M059J (cell line): ENCODE results near the gene CABLES1. TPM values are rescaled to one million over a fixed set of nuclear protein-coding genes. Genes with fewer than 3 reads are reported as not detected.

ENCODE experiments used
- DNase-seq: peaks from one replicate; pipeline ENCODE4 v3.0.0-alpha.2; 2012; ENCODE audit warnings: low read depth
- total RNA-seq: library from RNA; depleted of rRNA; stranded (reverse); fragments of >200 nt; shearing (Covaris generic); gene quantifications from 2 replicates; pipeline ENCODE4 v1.2.3, GENCODE V29; 2014

CABLES1 gene
- total RNA-seq, 1 experiment from 2014 or later: 9.0 TPM

DNA sequence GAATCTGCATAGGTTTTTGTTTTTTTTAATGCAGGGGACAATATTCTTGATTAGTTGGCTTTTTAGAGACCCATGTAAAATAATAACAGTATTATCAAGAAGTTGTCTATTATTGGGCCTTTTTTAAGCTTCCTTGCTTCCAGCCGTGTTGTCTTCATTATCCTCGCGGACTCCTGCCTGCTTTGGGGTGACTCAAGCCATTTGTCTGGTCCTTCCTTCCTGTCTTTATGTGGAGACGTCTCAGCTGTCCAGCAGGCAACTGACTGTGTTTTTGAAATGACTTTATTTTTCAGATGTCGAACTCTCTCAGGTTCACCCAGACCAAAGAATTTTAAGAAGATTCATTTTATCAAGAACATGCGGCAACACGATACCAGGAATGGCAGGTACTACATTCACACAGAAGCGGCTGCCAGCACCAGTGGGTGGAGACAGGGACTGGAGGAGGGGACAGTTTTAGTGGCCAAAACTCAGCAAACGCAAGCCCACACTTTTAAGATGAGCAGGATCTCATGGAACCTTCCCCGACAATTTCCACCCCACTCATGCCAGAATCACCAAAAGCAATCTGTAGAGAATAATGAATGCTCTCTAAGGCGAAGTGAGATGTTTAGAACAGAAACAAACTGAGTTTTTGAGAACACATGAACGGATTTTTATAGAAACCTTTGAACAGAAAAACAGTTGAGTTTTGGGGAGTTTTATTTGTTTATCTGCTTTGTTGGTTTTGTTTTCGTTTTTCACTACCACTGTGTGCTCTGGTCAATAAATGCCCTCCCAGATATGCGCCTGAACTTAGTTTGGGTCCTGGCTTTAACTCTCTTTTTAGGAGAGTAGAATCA is 59.1 kb downstream of the CABLES1 start:
- no peak for DNase-seq

DNA sequence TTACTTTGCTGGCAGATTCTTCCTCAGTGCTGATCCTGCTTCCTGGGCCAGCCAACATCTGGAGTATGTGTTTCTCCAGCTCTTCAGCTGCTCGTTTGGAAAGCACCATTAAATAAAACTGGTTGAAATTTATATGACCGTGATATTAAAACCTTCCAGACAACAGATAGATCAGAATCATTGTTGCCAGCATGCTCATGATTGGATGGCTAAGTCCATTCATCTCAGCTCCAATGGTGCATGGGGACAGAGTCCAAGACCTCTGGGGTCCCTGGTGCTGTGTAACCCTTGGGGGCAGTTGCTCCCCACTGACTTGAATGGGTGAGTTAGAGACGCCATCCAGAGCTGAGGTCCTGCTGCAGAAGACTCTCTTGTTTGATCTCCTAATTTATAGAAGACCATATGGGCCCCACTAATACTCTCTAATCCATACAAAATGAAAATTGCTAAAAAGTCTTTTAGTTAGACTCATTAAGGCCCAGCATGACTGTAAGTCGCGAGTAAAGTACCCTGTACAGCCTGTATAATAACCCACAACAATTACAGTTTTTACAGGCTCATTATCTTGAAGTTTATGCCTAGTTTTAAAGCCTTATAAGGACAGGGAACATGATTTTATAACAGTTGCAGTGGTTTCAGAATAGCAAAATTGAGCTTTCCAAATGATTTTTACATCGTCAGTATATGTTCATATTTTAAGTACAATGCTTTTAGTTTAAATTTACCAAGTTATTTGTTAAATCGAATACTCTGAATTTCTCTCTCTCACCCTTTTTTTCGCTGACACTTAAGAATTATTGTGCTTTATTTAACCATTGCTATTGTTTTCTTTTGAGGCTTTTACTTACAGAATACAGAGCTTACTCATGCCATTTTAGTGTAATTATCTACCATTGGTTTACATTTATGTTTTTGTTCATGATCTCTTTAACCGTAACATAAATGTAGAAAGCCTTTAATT is 60.0 kb downstream of the CABLES1 start:
- no peak for DNase-seq

DNA sequence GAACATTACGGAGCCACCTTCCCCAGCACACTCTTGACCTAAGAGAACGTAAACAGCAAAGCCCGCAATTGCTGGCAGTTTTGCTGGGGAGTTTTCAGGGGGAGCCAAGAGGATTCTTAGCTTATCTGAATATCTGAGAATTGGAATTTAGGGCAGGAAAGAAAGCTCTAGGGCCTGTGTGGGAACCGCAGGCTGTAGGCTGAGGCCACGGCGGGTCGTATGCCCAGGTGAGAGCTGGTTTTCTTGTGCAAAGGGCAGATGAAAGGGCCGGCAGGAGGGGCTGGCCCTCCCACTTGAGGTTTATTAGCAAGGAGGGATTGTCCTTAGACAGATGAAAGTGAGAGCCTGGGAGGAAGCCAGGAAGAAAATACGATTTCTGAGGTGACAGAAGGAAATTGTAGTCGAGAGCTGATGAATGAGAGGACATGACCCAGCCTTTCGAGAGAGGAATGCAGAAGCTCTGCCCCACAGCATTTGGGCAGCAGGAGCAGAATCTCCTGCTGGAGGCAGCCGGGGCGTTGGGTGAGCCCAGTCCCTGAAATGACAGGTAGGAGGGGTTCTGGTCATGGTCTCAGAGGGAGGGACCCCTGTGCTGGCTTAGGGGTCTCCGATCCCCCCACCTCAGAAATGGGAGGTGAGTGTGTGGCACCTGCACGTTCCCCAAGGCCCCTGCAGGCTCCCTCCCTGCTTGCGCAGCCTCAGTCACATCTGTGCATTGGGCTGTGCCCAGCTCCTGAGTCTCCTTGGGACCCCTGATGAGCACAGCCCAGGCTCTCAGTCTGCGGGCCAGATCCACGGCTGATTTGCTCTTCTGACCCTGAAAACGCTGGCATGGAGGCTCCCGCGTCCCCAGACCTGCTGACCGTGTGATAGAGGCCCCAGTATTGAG is 61.1 kb downstream of the CABLES1 start:
- DNase-seq: no peak

DNA sequence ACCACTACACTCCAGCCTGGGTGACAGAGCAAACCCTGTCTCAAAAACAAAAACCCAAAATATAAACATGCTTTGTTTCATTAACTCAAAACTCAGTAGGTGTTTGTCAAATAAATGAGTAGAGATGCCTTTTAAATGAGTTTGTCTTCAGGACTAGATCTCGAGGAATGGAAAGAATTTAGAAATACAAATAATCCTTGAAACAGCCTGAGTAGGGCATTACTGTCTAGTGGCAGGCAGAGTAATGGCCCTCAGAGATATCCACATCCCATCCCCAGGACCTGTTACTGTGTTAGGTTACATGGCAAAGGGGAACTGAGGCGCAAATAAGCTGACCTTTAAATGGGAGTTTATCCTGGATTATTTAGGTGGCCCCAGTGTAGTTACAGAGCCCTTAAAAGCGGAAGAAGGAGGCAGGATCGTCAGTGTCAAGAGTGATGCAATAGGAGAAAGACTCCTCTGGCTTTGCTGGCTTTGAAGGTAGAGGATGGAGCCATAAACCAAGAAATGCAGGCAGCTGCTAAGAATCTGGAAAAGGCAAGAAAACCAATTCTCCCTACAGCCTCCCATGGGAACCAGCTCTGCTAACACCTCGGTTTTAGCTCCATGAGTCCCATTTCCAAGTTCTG is 63.0 kb downstream of the CABLES1 start:
- no peak for DNase-seq

DNA sequence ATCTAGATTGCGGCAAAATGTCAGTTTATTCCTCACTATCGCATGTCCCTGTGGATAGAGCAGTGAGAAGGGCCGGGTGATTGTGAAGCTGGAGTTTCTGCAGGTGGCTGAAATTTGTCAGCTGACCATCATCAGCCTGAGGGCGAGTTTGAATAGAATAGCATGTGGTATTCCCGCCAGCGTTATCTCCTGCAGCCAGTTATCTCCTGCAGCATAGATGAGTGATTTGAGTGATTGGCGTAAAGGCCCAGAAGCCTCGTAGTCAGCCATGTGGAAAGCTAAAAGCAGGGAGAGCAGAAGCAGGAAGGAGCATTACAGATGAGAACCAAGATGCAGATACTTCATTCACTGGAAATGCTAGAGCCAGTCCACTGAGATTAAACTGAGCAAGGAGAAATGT is 65.5 kb downstream of the CABLES1 start:
- DNase-seq: peak; percentile 28

DNA sequence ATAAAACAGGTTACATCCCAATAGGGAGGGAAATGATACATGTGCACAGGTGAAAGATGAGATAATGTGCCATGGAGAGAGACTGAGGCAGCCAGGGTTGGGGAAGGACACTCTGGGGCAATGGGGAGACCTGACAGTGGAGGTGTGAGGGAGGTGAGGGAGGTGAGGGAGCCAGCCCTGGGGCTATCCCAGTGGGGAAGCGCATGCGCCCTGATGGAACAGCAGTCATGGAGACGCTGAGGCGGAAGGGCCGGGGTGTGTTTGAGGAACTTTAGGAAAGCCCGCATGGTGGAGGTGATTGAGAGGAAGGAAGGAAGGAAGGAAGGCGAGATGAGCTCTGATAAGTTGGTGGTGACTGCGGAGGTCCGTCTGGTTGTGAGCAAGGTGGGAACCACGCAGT is 66.5 kb downstream of the CABLES1 start:
- no peak for DNase-seq

DNA sequence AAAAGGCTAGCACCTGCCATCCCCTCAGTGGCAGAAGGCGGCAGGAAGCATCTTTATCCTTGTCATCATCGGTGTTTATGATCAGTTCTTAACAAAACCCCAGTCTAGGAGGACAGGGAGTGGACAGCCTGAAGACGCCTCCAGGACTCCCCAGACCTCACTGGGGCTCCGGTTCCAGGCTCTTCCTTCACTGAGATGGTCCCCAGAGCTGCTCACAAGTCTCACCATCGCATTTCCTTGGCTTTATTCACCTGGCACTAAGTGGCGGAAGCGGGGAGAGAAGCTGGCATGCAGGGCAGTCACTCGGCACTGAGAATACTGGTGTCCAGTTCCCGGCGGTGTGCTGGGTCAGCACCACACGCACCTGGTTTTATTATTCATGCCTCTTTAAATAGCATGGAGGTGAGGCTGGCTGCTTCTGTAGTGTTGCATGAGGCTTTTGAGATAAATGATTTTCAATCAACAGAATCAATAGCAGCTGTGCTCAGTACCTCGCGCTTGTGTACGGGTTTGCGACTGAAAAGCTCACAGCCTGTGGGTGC is 68.7 kb downstream of the CABLES1 start:
- DNase-seq: no peak

DNA sequence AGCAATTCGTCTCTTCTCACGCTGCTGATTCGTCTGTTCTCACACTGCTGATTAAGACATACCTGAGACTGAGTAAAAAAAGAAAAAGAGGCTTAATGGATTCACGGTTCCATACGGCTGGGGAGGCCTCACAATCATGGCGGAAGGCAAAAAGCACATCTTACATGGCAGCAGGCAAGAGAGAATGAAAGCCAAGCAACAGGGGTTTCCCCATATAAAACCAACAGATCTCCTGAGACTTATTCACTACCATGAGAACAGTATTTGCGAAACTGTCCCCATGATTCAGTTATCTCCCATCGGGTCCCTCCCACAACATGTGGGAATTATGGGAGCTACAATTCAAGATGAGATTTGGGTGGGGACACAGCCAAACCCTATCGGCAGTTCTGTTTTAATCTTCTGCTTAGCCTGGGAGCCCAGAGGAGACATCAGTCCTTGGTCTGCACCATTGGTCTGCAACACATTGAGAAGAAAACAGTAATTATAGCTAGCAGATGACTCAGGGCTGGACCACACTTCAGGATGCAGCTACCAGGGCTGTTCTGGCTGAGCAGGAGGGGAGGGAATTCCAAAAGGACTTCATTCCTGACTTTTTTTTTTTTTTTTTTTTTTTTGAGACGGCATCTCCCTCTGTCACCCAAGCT is 69.4 kb downstream of the CABLES1 start:
- DNase-seq: no peak

DNA sequence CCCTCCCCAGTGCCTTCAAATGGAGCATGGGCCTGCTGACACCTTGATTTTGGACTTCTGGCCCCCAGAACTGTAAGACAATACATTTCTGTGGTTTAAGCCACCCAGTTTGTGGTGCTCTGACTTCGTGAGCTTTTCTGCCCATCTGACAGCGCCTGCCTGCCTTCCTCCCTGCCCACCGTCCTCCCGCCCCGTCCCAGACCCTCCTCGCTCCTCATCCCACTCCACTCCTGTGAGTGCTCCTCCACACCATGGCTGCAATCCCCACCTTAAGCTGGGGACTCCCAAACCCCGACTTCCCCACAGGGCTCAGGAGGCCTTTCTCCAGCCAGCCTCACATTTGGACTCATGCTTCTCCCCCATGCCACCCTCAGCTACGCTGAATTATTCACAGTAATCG is 70.7 kb downstream of the CABLES1 start:
- DNase-seq: no peak

DNA sequence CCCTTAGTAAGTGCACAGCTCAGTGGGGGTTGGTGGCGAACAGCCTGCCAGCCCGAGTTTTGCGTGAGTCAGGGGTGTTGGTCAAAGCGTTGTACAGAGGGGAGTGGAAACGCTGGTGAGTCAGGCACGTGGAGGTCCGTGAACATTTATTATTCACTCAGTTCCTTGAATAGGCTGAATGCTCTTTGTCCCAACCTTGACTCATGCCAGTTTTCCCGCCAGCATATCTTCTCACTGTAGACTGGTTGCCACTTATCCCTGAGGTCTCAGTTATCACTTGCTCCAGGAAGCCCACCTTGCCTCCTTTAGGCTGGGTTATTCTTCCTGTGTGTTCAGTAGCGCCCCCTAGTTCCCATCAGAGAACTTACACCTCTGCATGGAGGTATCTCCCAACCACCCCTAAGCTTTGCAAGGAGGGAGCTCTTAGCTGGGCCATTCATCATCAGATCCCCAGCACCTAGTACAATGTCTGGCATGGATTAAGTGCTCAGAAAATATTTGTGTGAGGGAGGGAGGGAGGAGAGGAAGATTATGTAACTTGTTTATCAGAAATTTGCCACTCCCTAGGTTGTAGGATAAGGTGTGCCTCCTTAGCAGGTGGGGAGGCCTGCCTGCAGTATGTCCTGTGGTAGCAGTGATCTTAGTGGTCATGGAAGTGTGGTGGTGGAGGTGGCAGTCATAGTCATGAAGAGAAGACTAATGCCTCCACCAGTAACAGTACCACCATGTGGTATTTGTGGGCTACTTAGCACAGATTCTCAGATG is 72.1 kb downstream of the CABLES1 start:
- DNase-seq: peak; percentile 60

DNA sequence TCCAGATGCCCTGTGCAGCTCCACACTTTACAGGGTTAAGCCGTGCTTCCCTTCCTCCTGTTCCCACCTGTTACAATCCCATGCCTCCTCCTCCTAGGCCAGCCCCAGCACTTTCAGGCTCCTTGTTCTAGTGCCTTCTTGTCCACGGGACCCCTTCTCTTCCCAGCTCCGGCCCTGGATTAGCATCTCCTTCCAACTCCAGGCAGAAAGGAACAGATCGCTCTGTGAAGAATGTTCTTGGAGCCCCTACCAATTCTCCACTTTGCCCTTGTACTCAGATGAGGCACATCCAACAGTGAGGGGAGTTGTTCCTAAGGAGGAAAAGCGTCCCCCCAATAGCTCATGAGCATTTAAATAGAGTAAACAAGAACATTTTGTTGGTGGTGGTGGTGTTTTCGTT is 72.7 kb downstream of the CABLES1 start:
- DNase-seq: no peak

DNA sequence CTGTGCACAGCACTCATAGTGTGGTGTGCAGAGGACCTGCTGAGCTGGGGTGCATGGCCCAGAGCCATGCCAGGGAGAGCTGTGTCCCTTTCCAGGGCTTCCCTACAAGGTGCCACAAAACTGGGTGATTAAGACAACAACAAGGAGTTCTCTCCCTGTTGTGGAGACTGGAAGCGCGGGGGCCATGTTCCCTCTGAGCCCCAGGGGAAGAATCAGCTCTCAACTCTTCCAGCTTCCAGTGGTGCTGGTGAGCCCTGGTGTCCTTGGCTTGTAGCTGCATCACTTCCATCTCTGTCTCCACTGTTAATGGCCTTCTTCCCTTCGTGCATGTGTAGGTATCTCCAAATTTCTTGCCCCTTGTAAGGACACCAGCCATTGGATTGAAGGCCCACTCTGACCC is 73.3 kb downstream of the CABLES1 start:
- no peak for DNase-seq

DNA sequence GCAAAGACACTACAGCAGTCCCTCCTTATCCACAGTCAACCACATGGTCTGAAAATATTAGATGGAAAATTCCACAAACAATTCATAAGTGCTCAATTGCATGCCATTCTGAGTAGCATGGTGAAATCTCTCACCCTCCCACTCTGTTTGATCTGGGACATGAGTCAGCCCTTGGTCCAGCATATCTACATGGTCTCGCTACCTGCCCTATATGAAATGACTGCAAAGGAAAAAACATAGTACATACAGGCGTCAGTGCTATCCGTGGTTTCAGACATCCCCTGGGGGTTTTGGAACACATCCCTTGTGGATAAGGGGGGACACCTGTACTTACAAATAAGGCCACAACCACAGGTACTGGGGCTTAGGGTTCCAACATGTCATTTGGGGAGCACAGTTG is 73.7 kb downstream of the CABLES1 start:
- DNase-seq: peak; percentile 28

DNA sequence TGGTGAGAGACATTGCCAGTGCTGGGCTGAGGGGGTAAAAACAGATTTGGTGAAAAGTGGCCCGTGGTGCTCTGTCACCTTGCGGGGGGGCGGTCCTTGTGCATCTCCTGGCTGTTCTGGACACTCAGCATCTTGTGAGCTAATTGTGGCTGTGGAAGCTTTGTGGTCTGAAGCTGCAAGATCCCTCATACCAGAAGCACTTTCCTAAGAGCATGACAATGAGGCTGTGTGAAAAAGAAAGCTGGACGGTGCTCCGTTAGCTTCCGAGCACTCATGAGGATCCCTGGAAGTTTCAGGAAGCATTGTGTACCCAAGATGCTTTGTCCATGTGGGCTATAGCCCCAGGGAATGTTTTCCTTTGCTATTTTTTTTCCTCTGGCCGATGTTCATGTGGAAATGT is 74.5 kb downstream of the CABLES1 start:
- DNase-seq: no peak

DNA sequence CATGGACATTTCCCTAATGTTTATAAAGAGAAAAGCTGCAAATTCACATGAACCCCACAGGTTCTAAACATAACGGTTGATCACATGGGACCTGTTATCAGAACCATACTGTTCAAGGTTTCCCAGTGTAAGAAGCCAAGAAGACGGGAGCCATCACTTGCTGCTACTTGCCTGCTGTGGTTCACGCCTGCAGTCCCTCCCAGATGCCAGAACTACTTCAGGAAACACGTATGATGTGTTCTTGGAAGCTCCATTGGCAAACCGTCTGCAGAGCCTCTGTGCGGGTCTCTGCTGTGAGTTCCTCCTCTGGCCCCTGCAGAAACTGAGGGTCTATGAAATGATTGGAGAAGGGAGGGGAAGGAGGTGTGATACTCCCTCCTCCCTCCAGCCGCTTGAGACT is 75.2 kb downstream of the CABLES1 start:
- DNase-seq: no peak

DNA sequence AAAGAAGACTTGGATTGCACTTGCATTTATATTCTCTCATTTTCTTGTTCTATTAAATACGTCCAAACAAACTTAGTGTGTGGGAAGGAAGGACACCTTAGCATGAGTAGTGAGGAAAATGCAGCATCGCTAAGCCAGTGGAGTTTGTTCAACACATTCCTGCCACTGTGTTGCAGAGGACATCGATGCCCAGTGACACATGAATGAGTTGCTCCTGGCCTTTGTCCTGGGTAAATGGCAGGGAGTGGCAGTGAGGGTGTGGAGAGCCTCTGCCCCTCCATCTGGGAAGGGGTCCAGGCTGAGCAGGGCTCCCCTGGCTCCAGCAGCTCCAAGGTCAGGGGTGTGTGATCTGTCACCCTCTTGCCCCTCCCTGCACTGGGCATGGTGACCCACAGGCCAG is 75.9 kb downstream of the CABLES1 start:
- no peak for DNase-seq

DNA sequence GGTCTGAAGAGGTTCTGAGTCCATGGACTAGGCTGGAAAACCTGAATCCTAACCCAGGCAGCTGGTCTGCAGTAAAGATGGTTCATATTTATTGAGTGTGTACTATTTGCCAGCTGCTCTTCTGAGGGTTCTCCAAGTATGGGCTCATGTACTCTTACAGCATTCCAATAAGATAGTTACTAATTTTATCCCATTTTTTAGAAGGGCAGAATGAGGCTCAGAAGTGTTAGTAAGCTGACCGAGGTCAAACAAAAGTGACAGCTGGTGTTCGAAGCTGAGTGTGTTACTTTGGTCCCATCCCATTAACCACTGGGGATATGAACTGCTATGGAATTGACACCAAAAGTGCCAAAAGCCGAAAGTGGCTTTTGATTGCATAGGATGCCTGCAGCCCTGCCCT is 76.9 kb downstream of the CABLES1 start:
- no peak for DNase-seq

DNA sequence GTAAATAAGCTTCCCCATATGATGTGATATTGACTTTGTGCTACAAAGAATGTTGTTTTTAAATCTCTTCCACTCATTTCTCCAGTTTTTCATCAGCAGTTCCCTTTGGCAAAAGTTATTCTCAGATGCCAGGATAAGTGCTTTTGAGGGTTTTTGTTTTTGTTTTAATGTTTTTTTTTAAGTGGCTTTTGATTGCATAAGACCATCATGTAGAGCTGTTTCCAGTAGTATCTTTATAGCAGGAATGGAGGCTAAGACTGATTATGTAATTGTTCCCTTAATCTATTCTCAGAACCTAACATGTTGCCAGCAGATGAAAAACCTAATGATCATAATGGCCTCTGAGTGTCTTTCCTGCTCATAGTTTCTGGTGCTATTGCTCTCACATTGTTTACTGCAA is 77.9 kb downstream of the CABLES1 start:
- no peak for DNase-seq

DNA sequence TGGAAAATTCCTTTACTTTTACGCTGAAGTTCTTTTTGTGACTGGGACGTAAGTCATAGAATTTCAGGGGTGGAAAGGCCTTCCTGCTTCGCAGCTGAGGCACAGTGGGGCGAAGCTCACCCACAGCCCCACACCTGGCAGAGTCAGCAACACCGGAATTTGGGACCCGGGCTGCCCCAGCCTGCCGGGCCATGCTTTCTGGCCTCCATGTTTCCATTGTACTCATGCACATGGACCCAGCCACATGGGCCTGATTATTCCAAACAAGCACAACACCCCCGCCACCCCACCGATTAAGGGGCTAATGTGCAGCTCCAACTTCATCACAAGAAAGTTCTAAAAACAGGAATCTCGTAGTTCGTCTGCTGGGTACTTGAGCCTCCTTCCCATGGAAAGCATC is 82.5 kb downstream of the CABLES1 start:
- DNase-seq: no peak

DNA sequence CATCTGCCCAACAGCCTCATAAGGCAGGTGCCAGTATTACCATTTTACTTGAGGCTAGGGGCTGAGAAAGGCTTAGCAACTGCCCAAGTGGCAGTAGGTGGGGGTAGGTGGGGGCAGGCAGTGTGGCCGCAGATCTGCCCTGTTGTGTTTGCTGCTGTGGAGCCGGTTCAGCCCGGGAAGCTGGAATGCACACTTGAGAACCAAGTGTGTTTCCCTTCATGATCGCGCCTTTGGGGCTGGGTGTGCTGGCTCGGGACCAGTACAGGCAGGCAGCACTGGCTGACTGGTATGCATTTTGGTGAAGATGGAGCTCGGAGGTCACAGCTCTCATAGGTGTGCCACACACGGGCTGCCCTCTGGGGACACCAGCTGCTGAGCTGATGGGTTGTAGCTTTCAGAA is 85.1 kb downstream of the CABLES1 start:
- DNase-seq: no peak
